Measurements from ENCODE around the gene DOCK6.
A peak's percentile ranks its signal among the peaks of the same experiment; 100 is the strongest.
"Not testable (repeated sequence)": the region's sequence is repeated elsewhere in the genome, so short reads cannot be mapped to it uniquely, and the experiment has no call there.

Gene DOCK6

GRCh38 chr19:11174336-11174735 lies 88.0 kb downstream of the DOCK6 start:
- DNase-seq (ENCODE audit: low read depth, low spot score) = no peak

- DNase-seq (ENCODE audit: low read depth, low spot score) = no peak
These were observed 88.7 kb downstream of the DOCK6 start for GRCh38 chr19:11173516-11174155.

GRCh38 chr19:11172576-11172975 lies 89.7 kb downstream of the DOCK6 start:
- DNase-seq (ENCODE audit: low read depth, low spot score) = no peak

GRCh38 chr19:11171144-11171543 lies 91.2 kb downstream of the DOCK6 start:
- DNase-seq (ENCODE audit: low read depth, low spot score) = no peak

GRCh38 chr19:11169896-11170678 lies 92.2 kb downstream of the DOCK6 start:
- no peak for DNase-seq (ENCODE audit: low read depth, low spot score)

- no peak for DNase-seq (ENCODE audit: low read depth, low spot score)
These were observed 93.8 kb downstream of the DOCK6 start for GRCh38 chr19:11168568-11168967.

GRCh38 chr19:11166281-11167142 lies 95.8 kb downstream of the DOCK6 start:
- DNase-seq (ENCODE audit: low read depth, low spot score) = no peak

- no peak for DNase-seq (ENCODE audit: low read depth, low spot score)
These were observed 96.8 kb downstream of the DOCK6 start for GRCh38 chr19:11165486-11166030.

GRCh38 chr19:11164879-11165406 lies 97.4 kb downstream of the DOCK6 start:
- DNase-seq (ENCODE audit: low read depth, low spot score) = no peak

GRCh38 chr19:11164296-11164695 lies 98.0 kb downstream of the DOCK6 start:
- no peak for DNase-seq (ENCODE audit: low read depth, low spot score)

GRCh38 chr19:11160440-11160768 lies 101.9 kb downstream of the DOCK6 start:
- DNase-seq (ENCODE audit: low read depth, low spot score) = not testable (repeated sequence)

GRCh38 chr19:11159598-11160439 lies 102.5 kb downstream of the DOCK6 start:
- no peak for DNase-seq (ENCODE audit: low read depth, low spot score)

- DNase-seq (ENCODE audit: low read depth, low spot score) = peak; percentile 96
These were observed 106.8 kb downstream of the DOCK6 start, which contains the start of gene SPC24 for GRCh38 chr19:11155373-11156120. SPC24 (minus strand) TSS chr19:11155782; CDS start chr19:11155776, 6 bp downstream.

- no peak for DNase-seq (ENCODE audit: low read depth, low spot score)
These were observed 107.7 kb downstream of the DOCK6 start for GRCh38 chr19:11154683-11155047.

- peak; percentile 67 for DNase-seq (ENCODE audit: low read depth, low spot score)
These were observed 109.8 kb downstream of the DOCK6 start for GRCh38 chr19:11152318-11153062.

GRCh38 chr19:11151181-11151580 lies 111.1 kb downstream of the DOCK6 start:
- DNase-seq (ENCODE audit: low read depth, low spot score) = peak; percentile 92

Data from brain pericyte (primary cell).